OCI-LY1 (cell line): ENCODE data around the gene CCDC43.

Source experiments
- CTCF ChIP-seq: fragments of 200-600 bp; sonication (generic), shearing (Covaris generic); IDR thresholded peaks from 2 replicates; pipeline ENCODE4 v1.5.1; 2017; ENCODE audit warnings: mild to moderate bottlenecking, antibody characterized with exemption, low read length, moderate library complexity, mixed read lengths
- EZH2 ChIP-seq: fragments of 200-600 bp; sonication (generic), shearing (Covaris generic); IDR thresholded peaks from 2 replicates; pipeline ENCODE4 v1.8.0; 2017; ENCODE audit warnings: borderline replicate concordance, mixed run types, mild to moderate bottlenecking, antibody characterized with exemption, low read length, moderate library complexity, mixed read lengths

- TF ChIP-seq CTCF (no peak), EZH2 (no peak)
Measured at GRCh38 chr17:44655983-44656710, 33.4 kb downstream of the CCDC43 start, which contains the start of gene MEIOC.
